ENCODE measurements around the gene DBP. TPM values are rescaled to one million over a fixed set of nuclear protein-coding genes. Genes with fewer than 3 reads are reported as not detected.

The DBP gene
- total RNA-seq, 6 donors from 2014 or later, result 5.2 to 25.4 (median 10.0) TPM

DNA sequence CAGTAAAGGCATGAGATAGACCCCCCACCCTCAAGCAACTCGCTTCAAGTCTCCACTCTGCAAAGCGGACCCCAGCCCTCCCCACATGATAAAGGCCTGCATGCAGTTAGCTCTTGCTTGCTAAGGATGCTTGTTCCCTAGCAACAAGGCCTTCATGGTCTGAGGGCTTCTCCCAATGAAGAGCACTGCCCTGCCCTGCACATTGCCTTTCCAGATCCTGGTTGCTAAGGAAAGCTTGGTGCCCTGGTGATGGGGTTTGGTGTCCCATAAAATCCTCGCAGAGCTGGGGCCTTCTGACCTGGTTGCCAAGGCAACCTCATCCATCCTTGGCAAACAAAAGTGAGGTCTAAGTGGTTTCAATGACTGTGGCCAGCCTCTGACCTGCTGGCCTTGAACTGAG lies 6.0 kb downstream of the DBP start:
- no peak overlapping the region for H3K4me3 ChIP-seq
- no peak for ATAC-seq (ENCODE audit: low FRiP score in 2 of 2)
- peak overlapping the region; percentile 70 to 97 (median 89) for H3K27ac ChIP-seq
- no peak for DNase-seq
- no peaks in the 10 kb centered on the region for H3K9me3 ChIP-seq
- no peaks in the 10 kb centered on the region for H3K27me3 ChIP-seq
- WGBS, 2 donors, result 67 to 80% methylated on average over 1 to 3 of the region's 3 CpGs
- TF ChIP-seq, protein P1, sequence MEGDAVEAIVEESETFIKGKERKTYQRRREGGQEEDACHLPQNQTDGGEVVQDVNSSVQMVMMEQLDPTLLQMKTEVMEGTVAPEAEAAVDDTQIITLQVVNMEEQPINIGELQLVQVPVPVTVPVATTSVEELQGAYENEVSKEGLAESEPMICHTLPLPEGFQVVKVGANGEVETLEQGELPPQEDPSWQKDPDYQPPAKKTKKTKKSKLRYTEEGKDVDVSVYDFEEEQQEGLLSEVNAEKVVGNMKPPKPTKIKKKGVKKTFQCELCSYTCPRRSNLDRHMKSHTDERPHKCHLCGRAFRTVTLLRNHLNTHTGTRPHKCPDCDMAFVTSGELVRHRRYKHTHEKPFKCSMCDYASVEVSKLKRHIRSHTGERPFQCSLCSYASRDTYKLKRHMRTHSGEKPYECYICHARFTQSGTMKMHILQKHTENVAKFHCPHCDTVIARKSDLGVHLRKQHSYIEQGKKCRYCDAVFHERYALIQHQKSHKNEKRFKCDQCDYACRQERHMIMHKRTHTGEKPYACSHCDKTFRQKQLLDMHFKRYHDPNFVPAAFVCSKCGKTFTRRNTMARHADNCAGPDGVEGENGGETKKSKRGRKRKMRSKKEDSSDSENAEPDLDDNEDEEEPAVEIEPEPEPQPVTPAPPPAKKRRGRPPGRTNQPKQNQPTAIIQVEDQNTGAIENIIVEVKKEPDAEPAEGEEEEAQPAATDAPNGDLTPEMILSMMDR (IDR thresholded peaks at IDR 0.05), result no peak
- TF ChIP-seq EP300 (IDR thresholded peaks at IDR 0.05) (no peak), POLR2A (IDR thresholded peaks at IDR 0.05) (no peak), POLR2AphosphoS5 (IDR thresholded peaks at IDR 0.05) (no peak)
- H3K36me3 ChIP-seq, result peaks cover 0 to 19% (median 3%) of the 10 kb centered on the region in 4 donors
- peaks cover 59 to 68% (median 62%) of the 10 kb centered on the region in 4 donors for H3K4me1 ChIP-seq

DNA sequence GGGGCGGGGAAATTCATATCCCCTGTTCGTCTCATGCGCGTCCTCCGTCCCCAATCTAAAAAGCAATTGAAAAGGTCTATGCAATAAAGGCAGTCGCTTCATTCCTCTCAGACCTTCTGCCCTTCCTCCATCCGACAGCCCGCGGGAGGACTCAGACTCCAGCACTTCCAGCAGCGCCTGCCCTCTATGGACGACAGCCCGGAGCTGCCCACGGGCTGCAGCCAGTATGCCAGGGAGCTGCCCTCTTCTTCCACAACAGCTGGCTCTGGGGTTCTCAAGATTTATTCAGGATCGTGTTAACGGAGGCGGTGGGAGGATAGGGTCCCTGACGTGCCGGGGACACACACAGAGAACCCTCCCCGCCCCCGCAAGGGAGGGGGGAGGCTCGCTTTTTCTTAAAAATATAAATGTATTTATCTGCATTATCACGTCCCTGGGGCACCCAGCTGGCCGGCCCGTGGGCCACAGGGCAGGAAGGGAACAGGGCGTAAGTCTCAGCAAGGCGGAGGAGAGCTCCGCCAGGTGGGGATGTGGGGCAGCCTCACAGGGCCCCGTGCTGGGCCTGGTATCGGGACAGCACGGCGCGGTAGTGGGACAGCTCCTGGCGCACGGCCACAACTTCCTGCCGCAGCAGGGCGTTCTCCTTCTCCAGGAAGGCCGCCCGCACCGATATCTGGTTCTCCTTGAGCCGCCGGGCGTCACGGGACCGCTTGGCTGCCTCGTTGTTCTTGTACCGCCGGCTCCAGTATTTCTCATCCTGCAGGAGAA lies 6.7 kb downstream of the DBP start:
- peaks cover 0 to 25% (median 6%) of the 10 kb centered on the region in 4 donors for H3K36me3 ChIP-seq
- WGBS, 2 donors, result 34 to 35% methylated on average over 34 to 46 of the region's 47 CpGs
- ATAC-seq (ENCODE audit: low FRiP score in 2 of 2) (no peak), DNase-seq (peak; percentile 80 to 88)
- H3K27me3 ChIP-seq, result no peaks in the 10 kb centered on the region
- H3K27ac ChIP-seq, result peak overlapping the region; percentile 70 to 94 (median 78)
- peaks cover 53 to 61% (median 56%) of the 10 kb centered on the region in 4 donors for H3K4me1 ChIP-seq
- TF ChIP-seq POLR2AphosphoS5 (IDR thresholded peaks at IDR 0.05) (peak; percentile 50 to 63), POLR2A (IDR thresholded peaks at IDR 0.05) (no peak)
- TF ChIP-seq, protein P1 (IDR thresholded peaks at IDR 0.05), result peak in 2 of 6 experiments; percentile 19 to 28
- peak overlapping the region in 1 of 4 donors; percentile 4 for H3K4me3 ChIP-seq
- no peaks in the 10 kb centered on the region for H3K9me3 ChIP-seq

DNA sequence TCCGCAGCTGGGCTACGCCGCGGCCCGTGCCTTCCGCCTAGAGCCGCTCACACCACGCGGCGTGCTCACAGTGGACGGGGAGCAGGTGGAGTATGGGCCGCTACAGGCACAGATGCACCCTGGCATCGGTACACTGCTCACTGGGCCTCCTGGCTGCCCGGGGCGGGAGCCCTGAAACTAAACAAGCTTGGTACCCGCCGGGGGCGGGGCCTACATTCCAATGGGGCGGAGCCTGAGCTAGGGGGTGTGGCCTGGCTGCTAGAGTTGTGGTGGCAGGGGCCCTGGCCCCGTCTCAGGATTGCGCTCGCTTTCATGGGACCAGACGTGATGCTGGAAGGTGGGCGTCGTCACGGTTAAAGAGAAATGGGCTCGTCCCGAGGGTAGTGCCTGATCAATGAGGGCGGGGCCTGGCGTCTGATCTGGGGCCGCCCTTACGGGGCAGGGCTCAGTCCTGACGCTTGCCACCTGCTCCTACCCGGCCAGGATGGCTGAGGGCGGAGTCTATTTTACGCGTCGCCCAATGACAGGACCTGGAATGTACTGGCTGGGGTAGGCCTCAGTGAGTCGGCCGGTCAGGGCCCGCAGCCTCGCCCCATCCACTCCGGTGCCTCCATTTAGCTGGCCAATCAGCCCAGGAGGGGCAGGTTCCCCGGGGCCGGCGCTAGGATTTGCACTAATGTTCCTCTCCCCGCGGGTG lies 7.4 kb downstream of the DBP start:
- no peak for TF ChIP-seq POLR2A (IDR thresholded peaks at IDR 0.05)
- TF ChIP-seq, protein P1 (IDR thresholded peaks at IDR 0.05), result no peak
- TF ChIP-seq POLR2AphosphoS5 (IDR thresholded peaks at IDR 0.05), result no peak
- no peak for TF ChIP-seq EP300 (IDR thresholded peaks at IDR 0.05)
- ATAC-seq (ENCODE audit: low FRiP score in 2 of 2), result peak in 1 of 2 donors; percentile 0
- peaks cover 0 to 25% (median 6%) of the 10 kb centered on the region in 4 donors for H3K36me3 ChIP-seq
- WGBS, 2 donors, result 66 to 77% methylated on average over 32 to 40 of the region's 48 CpGs
- no peaks in the 10 kb centered on the region for H3K27me3 ChIP-seq
- peaks cover 50 to 61% (median 57%) of the 10 kb centered on the region in 4 donors for H3K4me1 ChIP-seq
- no peaks in the 10 kb centered on the region for H3K9me3 ChIP-seq
- no peak overlapping the region for H3K4me3 ChIP-seq
- H3K27ac ChIP-seq, result peak overlapping the region; percentile 70 to 94 (median 78)
- DNase-seq, result peak; percentile 24 to 87

DNA sequence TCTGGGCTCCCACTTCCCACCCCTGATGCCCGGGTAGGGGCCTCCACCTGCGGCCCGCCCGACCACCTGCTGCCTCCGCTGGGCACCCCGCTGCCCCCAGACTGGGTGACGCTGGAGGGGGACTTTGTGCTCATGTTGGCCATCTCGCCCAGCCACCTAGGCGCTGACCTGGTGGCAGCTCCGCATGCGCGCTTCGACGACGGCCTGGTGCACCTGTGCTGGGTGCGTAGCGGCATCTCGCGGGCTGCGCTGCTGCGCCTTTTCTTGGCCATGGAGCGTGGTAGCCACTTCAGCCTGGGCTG lies 7.9 kb downstream of the DBP start:
- peaks cover 0 to 25% (median 6%) of the 10 kb centered on the region in 4 donors for H3K36me3 ChIP-seq
- DNase-seq (peak in 1 of 2 donors; percentile 84), ATAC-seq (ENCODE audit: low FRiP score in 2 of 2) (no peak)
- peak overlapping the region; percentile 7 to 94 (median 78) for H3K27ac ChIP-seq
- TF ChIP-seq EP300 (IDR thresholded peaks at IDR 0.05) (no peak), POLR2A (IDR thresholded peaks at IDR 0.05) (no peak), POLR2AphosphoS5 (IDR thresholded peaks at IDR 0.05) (no peak)
- TF ChIP-seq, protein P1 (IDR thresholded peaks at IDR 0.05), result no peak
- 93 to 97% methylated on average over 9 to 12 of the region's 22 CpGs for WGBS, 2 donors
- H3K4me1 ChIP-seq, result peaks cover 48 to 61% (median 58%) of the 10 kb centered on the region in 4 donors
- no peak overlapping the region for H3K4me3 ChIP-seq
- no peaks in the 10 kb centered on the region for H3K9me3 ChIP-seq
- H3K27me3 ChIP-seq, result no peaks in the 10 kb centered on the region
